ENCODE data around the gene CDH26.

Gene CDH26

GRCh38 chr20:60022849-60023248 is 64.6 kb downstream of the CDH26 start:
- Mint-ChIP-seq H3K36me3 (ENCODE audit: low read depth) (no peaks in the 10 kb centered on the region), H3K4me1 (no peaks in the 10 kb centered on the region), H3K9me3 (peaks cover 9% of the 10 kb centered on the region), H3K4me3 (no peak overlapping the region), H3K27ac (no peak overlapping the region), H3K27me3 (ENCODE audit: low read depth, poor library complexity) (peaks cover 24% of the 10 kb centered on the region)
- DNase-seq = no peak
- no peak for TF ChIP-seq CTCF (IDR thresholded peaks at IDR 0.05)

GRCh38 chr20:60024245-60024644 is 66.0 kb downstream of the CDH26 start:
- no peak for TF ChIP-seq CTCF (IDR thresholded peaks at IDR 0.05)
- peaks cover 4% of the 10 kb centered on the region for H3K9me3 Mint-ChIP-seq
- no peaks in the 10 kb centered on the region for H3K4me1 Mint-ChIP-seq
- H3K27me3 Mint-ChIP-seq (ENCODE audit: low read depth, poor library complexity) = peaks cover 27% of the 10 kb centered on the region
- H3K4me3 Mint-ChIP-seq = no peak overlapping the region
- DNase-seq = no peak
- H3K27ac Mint-ChIP-seq = no peak overlapping the region
- no peaks in the 10 kb centered on the region for H3K36me3 Mint-ChIP-seq (ENCODE audit: low read depth)

- Mint-ChIP-seq H3K4me3 (no peak overlapping the region), H3K36me3 (ENCODE audit: low read depth) (no peaks in the 10 kb centered on the region), H3K27me3 (ENCODE audit: low read depth, poor library complexity) (peaks cover 27% of the 10 kb centered on the region), H3K27ac (no peak overlapping the region), H3K9me3 (peaks cover 4% of the 10 kb centered on the region), H3K4me1 (no peaks in the 10 kb centered on the region)
- TF ChIP-seq CTCF (IDR thresholded peaks at IDR 0.05) = no peak
- DNase-seq = no peak
Measured at GRCh38 chr20:60024801-60025200, 66.6 kb downstream of the CDH26 start.

- peak overlapping the region; percentile 8 for H3K27ac Mint-ChIP-seq
- DNase-seq = no peak
- H3K36me3 Mint-ChIP-seq (ENCODE audit: low read depth) = no peaks in the 10 kb centered on the region
- H3K4me3 Mint-ChIP-seq = no peak overlapping the region
- peaks cover 27% of the 10 kb centered on the region for H3K27me3 Mint-ChIP-seq (ENCODE audit: low read depth, poor library complexity)
- TF ChIP-seq CTCF (IDR thresholded peaks at IDR 0.05) = no peak
- no peaks in the 10 kb centered on the region for H3K4me1 Mint-ChIP-seq
- peaks cover 8% of the 10 kb centered on the region for H3K9me3 Mint-ChIP-seq
Measured at GRCh38 chr20:60026010-60026409, 67.8 kb downstream of the CDH26 start.

- Mint-ChIP-seq H3K4me1 (peaks cover 21% of the 10 kb centered on the region), H3K27ac (no peak overlapping the region), H3K27me3 (ENCODE audit: low read depth, poor library complexity) (peaks cover 17% of the 10 kb centered on the region), H3K9me3 (peaks cover 8% of the 10 kb centered on the region), H3K36me3 (ENCODE audit: low read depth) (no peaks in the 10 kb centered on the region), H3K4me3 (no peak overlapping the region)
- DNase-seq = no peak
- no peak for TF ChIP-seq CTCF (IDR thresholded peaks at IDR 0.05)
Measured at GRCh38 chr20:60030471-60030870, 72.2 kb downstream of the CDH26 start.

GRCh38 chr20:60031107-60031506 is 72.9 kb downstream of the CDH26 start:
- Mint-ChIP-seq H3K27me3 (ENCODE audit: low read depth, poor library complexity) (peaks cover 14% of the 10 kb centered on the region), H3K4me1 (peaks cover 21% of the 10 kb centered on the region), H3K9me3 (peaks cover 6% of the 10 kb centered on the region), H3K36me3 (ENCODE audit: low read depth) (no peaks in the 10 kb centered on the region), H3K27ac (no peak overlapping the region), H3K4me3 (no peak overlapping the region)
- TF ChIP-seq CTCF (IDR thresholded peaks at IDR 0.05) = no peak
- DNase-seq = no peak
